Tibial nerve (tissue), 4 donors: Measurements from ENCODE around the gene XYLT1. TPM values are rescaled to one million over a fixed set of nuclear protein-coding genes. Genes with fewer than 3 reads are reported as not detected.
A peak's percentile ranks its signal among the peaks of the same experiment; 100 is the strongest.

Experiments
- DNase-seq, 2 donors: peaks; one replicate each; pipeline ENCODE4 v3.0.0-alpha.2; 2019; ENCODE audit warnings: low spot score in 2 of 2
- H3K27ac ChIP-seq, 4 donors: fragments of 200-600 bp; sonication (generic) in 3 of 4; one replicate each; pipeline ENCODE4 v1.5.1; 2017 to 2019; ENCODE audit warnings: mild to moderate bottlenecking in 1 of 4
- H3K27me3 ChIP-seq, 2 donors: fragments of 200-600 bp; sonication (generic) in 1 of 2; one replicate each; pipeline versions ENCODE4 v1.5.1 to v1.6.0; 2017 to 2019
- H3K36me3 ChIP-seq, 3 donors: fragments of 200-600 bp; sonication (generic); one replicate each; pipeline ENCODE4 v1.5.1; 2018 to 2019
- H3K4me1 ChIP-seq, 4 donors: fragments of 200-600 bp; sonication (generic) in 3 of 4; one replicate each; pipeline ENCODE4 v1.5.1; 2017 to 2019
- H3K4me3 ChIP-seq, 4 donors: fragments of 200-600 bp; sonication (generic) in 3 of 4; one replicate each; pipeline ENCODE4 v1.5.1; 2017 to 2019; ENCODE audit warnings: mild to moderate bottlenecking in 1 of 4, moderate library complexity in 1 of 4
- H3K9me3 ChIP-seq, 4 donors: fragments of 200-600 bp; sonication (generic) in 3 of 4; one replicate each; pipeline ENCODE4 v1.5.1; 2017 to 2019
- EP300 ChIP-seq, 2 donors: sonication (generic); formaldehyde crosslinking; IDR thresholded peaks; one replicate each; pipeline ENCODE4 v1.6.1; 2017; ENCODE audit warnings: antibody characterized with exemption in 2 of 2, mild to moderate bottlenecking in 1 of 2
- POLR2A ChIP-seq, 2 donors: fragments of 450-650 bp; IDR thresholded peaks; one replicate each; pipeline ENCODE4 v1.6.1; 2017; ENCODE audit warnings: antibody characterized with exemption in 2 of 2, mild to moderate bottlenecking in 2 of 2, moderate library complexity in 2 of 2
- WGBS, 2 donors: methylation state at CpG; one replicate each; pipeline ENCODE4 v1.1.5; 2018; 5-methylcytosine and 5-hydroxymethylcytosine counted together
- total RNA-seq, 4 donors: library from RNA; depleted of rRNA; stranded (reverse); fragments of >200 nt; gene quantifications; one replicate each; pipeline ENCODE4 v1.1.0, GENCODE V29; 2016
- TF ChIP-seq, protein P1 (sequence below), 5 experiments: fragments of 200-600 bp in 3 of 5; fragments of 450-650 bp in 2 of 5; sonication (generic) in 3 of 5; IDR thresholded peaks; one replicate each; pipeline ENCODE4 v1.5.1; 2016 to 2019; ENCODE audit warnings: antibody characterized with exemption in 5 of 5, mild to moderate bottlenecking in 3 of 5, moderate library complexity in 2 of 5

Gene XYLT1
- total RNA-seq, 4 donors from 2014 or later = 13.8 to 23.1 (median 14.8) TPM

DNA sequence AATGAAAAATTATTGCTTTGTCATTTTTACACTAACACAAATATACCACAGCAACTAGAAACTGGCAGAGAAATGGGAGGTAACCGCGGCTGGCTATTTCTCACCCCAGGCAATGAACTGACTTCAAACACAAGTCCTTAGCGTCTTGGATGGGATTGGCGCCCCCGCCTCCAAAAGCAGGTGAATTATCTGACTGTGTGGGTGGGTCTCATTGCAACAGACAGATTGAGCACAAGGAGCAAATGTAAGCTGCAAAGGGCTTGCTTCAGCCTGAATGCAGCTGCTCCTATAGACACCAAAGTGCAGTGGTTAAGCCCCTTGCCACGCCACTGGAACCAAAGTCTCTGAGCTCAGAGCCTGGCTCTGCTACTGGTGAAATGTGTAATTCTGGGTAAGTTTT is 225.0 kb downstream of the XYLT1 start:
- 70 to 77% methylated on average over 6 of the region's 6 CpGs for WGBS, 2 donors

DNA sequence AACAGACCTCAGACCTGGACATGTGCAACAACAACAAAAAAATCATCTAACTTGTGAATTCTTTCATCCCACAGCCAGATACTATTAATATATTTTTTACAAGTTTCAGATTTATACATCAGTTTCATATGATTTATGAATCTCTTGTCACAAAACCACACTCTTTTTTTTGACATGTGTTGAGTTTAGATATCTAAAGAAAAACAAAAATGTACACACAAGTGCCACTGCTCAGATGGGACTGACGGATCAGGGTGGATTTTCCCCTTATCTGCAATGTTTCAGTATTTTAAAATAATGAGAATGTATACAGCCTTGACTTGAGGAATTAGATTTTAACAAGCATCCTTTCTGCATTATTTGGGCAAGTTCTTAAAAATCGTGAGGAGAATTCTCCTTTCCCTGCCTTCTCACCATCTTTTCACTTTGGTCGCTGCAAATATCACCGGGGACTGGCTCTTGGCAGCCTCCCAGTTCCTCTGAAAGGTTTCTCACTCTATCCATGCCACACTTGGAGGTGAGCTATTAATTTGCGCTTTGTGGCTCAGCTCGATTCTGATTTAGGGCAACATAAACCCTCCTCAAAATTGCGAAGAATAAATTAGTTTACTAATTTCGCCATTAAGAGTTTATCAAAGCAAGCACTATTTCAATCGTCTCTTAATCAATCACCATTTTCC is 225.7 kb downstream of the XYLT1 start:
- TF ChIP-seq, protein P1, sequence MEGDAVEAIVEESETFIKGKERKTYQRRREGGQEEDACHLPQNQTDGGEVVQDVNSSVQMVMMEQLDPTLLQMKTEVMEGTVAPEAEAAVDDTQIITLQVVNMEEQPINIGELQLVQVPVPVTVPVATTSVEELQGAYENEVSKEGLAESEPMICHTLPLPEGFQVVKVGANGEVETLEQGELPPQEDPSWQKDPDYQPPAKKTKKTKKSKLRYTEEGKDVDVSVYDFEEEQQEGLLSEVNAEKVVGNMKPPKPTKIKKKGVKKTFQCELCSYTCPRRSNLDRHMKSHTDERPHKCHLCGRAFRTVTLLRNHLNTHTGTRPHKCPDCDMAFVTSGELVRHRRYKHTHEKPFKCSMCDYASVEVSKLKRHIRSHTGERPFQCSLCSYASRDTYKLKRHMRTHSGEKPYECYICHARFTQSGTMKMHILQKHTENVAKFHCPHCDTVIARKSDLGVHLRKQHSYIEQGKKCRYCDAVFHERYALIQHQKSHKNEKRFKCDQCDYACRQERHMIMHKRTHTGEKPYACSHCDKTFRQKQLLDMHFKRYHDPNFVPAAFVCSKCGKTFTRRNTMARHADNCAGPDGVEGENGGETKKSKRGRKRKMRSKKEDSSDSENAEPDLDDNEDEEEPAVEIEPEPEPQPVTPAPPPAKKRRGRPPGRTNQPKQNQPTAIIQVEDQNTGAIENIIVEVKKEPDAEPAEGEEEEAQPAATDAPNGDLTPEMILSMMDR (IDR thresholded peaks at IDR 0.05) = no peak
- TF ChIP-seq POLR2A (IDR thresholded peaks at IDR 0.05) (no peak), EP300 (IDR thresholded peaks at IDR 0.05) (no peak)

More for the DNA sequence above, 225.0 kb downstream of the XYLT1 start:
- TF ChIP-seq POLR2A (IDR thresholded peaks at IDR 0.05) (no peak), EP300 (IDR thresholded peaks at IDR 0.05) (no peak)
- TF ChIP-seq, protein P1 (IDR thresholded peaks at IDR 0.05) = no peak
- no peak for DNase-seq
- Histone ChIP-seq H3K9me3 (no peaks in the 10 kb centered on the region), H3K36me3 (no peaks in the 10 kb centered on the region), H3K4me1 (no peaks in the 10 kb centered on the region), H3K4me3 (no peak overlapping the region), H3K27ac (no peak overlapping the region), H3K27me3 (no peaks in the 10 kb centered on the region)

DNA sequence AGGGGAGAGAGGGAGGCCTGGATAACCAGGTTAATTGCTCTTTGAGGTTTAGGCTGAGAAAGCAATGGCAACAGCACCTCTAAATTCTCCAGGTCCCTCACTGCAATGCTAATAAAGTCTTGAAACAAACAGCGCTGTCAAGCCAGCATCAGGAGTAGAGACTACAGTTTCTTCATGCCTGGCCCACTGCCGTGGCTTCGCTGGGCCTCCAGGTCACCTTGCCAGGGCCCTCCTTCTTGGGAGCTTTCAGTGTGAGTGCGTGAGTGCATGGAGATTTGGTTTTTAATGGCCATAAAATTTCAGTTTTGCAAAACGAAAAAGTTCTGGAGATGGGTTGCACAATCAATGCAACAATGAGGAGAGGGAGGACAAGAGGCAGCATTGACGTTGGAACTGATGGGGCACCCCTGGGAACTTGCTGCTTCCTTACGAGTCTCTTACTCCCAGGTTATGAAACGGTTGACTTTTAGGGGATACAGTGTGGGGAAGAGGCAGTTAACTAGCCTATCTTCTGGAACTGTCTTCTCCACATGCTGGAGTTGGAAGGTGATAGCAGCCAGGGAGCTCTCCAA is 229.4 kb downstream of the XYLT1 start:
- Histone ChIP-seq H3K4me1 (no peaks in the 10 kb centered on the region), H3K9me3 (no peaks in the 10 kb centered on the region), H3K36me3 (no peaks in the 10 kb centered on the region), H3K4me3 (no peak overlapping the region), H3K27ac (no peak overlapping the region), H3K27me3 (no peaks in the 10 kb centered on the region)
- peak in 1 of 2 donors; percentile 40 for DNase-seq
- TF ChIP-seq EP300 (IDR thresholded peaks at IDR 0.05) = peak in 1 of 2 donors; percentile 40
- no peak for TF ChIP-seq POLR2A (IDR thresholded peaks at IDR 0.05)
- TF ChIP-seq, protein P1 (IDR thresholded peaks at IDR 0.05) = no peak
- 73 to 78% methylated on average over 8 of the region's 8 CpGs for WGBS, 2 donors

More for the DNA sequence above, 225.7 kb downstream of the XYLT1 start:
- no peak for DNase-seq
- H3K36me3 ChIP-seq = no peaks in the 10 kb centered on the region
- H3K4me3 ChIP-seq = no peak overlapping the region
- H3K4me1 ChIP-seq = no peaks in the 10 kb centered on the region
- no peak overlapping the region for H3K27ac ChIP-seq
- 70 to 74% methylated on average over 9 of the region's 9 CpGs for WGBS, 2 donors
- no peaks in the 10 kb centered on the region for H3K27me3 ChIP-seq
- no peaks in the 10 kb centered on the region for H3K9me3 ChIP-seq

GRCh38 chr16:17238285-17239028 is 232.3 kb downstream of the XYLT1 start:
- Histone ChIP-seq H3K9me3 (no peaks in the 10 kb centered on the region), H3K36me3 (no peaks in the 10 kb centered on the region), H3K4me1 (no peaks in the 10 kb centered on the region), H3K27ac (no peak overlapping the region), H3K4me3 (no peak overlapping the region), H3K27me3 (no peaks in the 10 kb centered on the region)
- WGBS, 2 donors = 90 to 93% methylated on average over 8 of the region's 8 CpGs
- TF ChIP-seq, protein P1 (IDR thresholded peaks at IDR 0.05) = no peak
- TF ChIP-seq POLR2A (IDR thresholded peaks at IDR 0.05) (no peak), EP300 (IDR thresholded peaks at IDR 0.05) (no peak)
- DNase-seq = no peak
